ENCODE measurements around the gene MRPS27. TPM values are rescaled to one million over a fixed set of nuclear protein-coding genes. Genes with fewer than 3 reads are reported as not detected.

MRPS27 gene
- total and polyA plus RNA-seq, 2 of the 4 experiments (the other 2 are of a cell fraction) = 46.9 to 90.5 TPM

GRCh38 chr5:72294473-72294872 lies 25.6 kb downstream of the MRPS27 start:
- peaks cover 11 to 25% of the 10 kb centered on the region in 2 experiments for H3K79me1 ChIP-seq (ENCODE audit: low read depth in 1 of 2, low read length in 2 of 2)
- TF ChIP-seq ELK1 (IDR thresholded peaks at IDR 0.05; ENCODE audit: borderline replicate concordance, low read depth, low read length) = no peak
- TF ChIP-seq NFE2L2 (IDR thresholded peaks at IDR 0.05; ENCODE audit: low read depth, low read length) = no peak
- no peak for TF ChIP-seq SMC3 (IDR thresholded peaks at IDR 0.05; ENCODE audit: low read depth, low read length)
- no peak for TF ChIP-seq USF2 (IDR thresholded peaks at IDR 0.05; ENCODE audit: low read depth, low read length)
- no peak for TF ChIP-seq BHLHE40 (IDR thresholded peaks at IDR 0.05; ENCODE audit: low read depth, low read length)
- TF ChIP-seq MAFK (IDR thresholded peaks at IDR 0.05; ENCODE audit: low read depth, low read length) = no peak
- TF ChIP-seq MAZ (IDR thresholded peaks at IDR 0.05; ENCODE audit: borderline replicate concordance, low read depth, low read length) = no peak
- TF ChIP-seq RFX5 (IDR thresholded peaks at IDR 0.05; ENCODE audit: low read depth, low read length) = no peak
- no peak for TF ChIP-seq RCOR1 (IDR thresholded peaks at IDR 0.05; ENCODE audit: insufficient replicate concordance, low read length)
- no peak for TF ChIP-seq RAD21 (IDR thresholded peaks at IDR 0.05; ENCODE audit: low read length)
- no peak overlapping the region for H2AK9ac ChIP-seq (replicated peaks; ENCODE audit: low read depth, low read length, poor library complexity)
- no peaks in the 10 kb centered on the region; the same call in 1 of the 2 replicates for H3K4me1 ChIP-seq (ENCODE audit: control insufficient read depth, insufficient read depth, low read length)
- no peak overlapping the region for H2BK5ac ChIP-seq (ENCODE audit: low read depth, low read length, poor library complexity, severe bottlenecking)
- H2AFZ ChIP-seq (replicated peaks; ENCODE audit: low read length, poor library complexity) = no peak overlapping the region
- intact Hi-C loops (cut with micrococcal nuclease) = no loop called here
- H2BK15ac ChIP-seq (ENCODE audit: low read depth, low read length) = no peak overlapping the region
- H3K9me1 ChIP-seq (ENCODE audit: insufficient read depth, low read length) = no peaks in the 10 kb centered on the region
- POLR2A ChIA-PET (ENCODE audit: unreplicated experiment) = no interaction called here
- H4K8ac ChIP-seq (ENCODE audit: low read depth in 2 of 2, low read length in 2 of 2) = no peak overlapping the region
- CTCF ChIA-PET = no interaction called here
- ATAC-seq (ENCODE audit: low read depth) (no peak), DNase-seq (no peak)
- no peak overlapping the region for H3K56ac ChIP-seq (ENCODE audit: extremely low read depth, insufficient read depth, low read length)
- no peak overlapping the region for H3K14ac ChIP-seq (replicated peaks; ENCODE audit: low read depth, low read length)
- H4K5ac ChIP-seq (ENCODE audit: low read depth, low read length) = no peak overlapping the region
- no peaks in the 10 kb centered on the region for H3K36me3 ChIP-seq (ENCODE audit: control insufficient read depth, insufficient read depth, low read length)
- no peak overlapping the region for H2AK5ac ChIP-seq (ENCODE audit: low read depth, low read length)
- H3K27ac ChIP-seq (ENCODE audit: insufficient read depth, low read length) = no peak overlapping the region
- H3K9me3 ChIP-seq (ENCODE audit: control insufficient read depth, insufficient read depth, low read length) = no peaks in the 10 kb centered on the region
- H3K9ac ChIP-seq (ENCODE audit: low read depth, low read length) = no peak overlapping the region
- H3K4me2 ChIP-seq (ENCODE audit: low read depth, low read length) = no peak overlapping the region
- BruUV-seq (replicated peaks) = no TSS peak
- H3K18ac ChIP-seq (ENCODE audit: low read depth, low read length) = no peak overlapping the region
- no CpG with 5 or more reads among the region's 2 CpGs for WGBS, 2 experiments (ENCODE audit: extremely low coverage in 2 of 2, insufficient read length in 1 of 2)
- H3K23ac ChIP-seq (ENCODE audit: low read depth, low read length) = no peak overlapping the region
- no peak overlapping the region for H2BK120ac ChIP-seq (ENCODE audit: low read depth, low read length)
- no peaks in the 10 kb centered on the region for H3K27me3 ChIP-seq (ENCODE audit: control insufficient read depth, insufficient read depth, low read length)
- H4K91ac ChIP-seq (ENCODE audit: insufficient read depth, low read depth, low read length) = no peak overlapping the region
- H3K4ac ChIP-seq (ENCODE audit: low read depth, low read length) = no peak overlapping the region
- in situ Hi-C loops (cut with MboI; ENCODE audit: low sequenced_read_pairs) = no loop called here
- no peaks in the 10 kb centered on the region for H4K20me1 ChIP-seq (ENCODE audit: insufficient read depth, low read length)
- H3K4me3 ChIP-seq (ENCODE audit: insufficient read depth, low read depth, low read length) = no peak overlapping the region
- dilution Hi-C loops (cut with HindIII; ENCODE audit: low sequenced_read_pairs, unreplicated experiment) = no loop called here
- H2BK20ac ChIP-seq (ENCODE audit: low read depth, low read length) = no peak overlapping the region
